MM.1S (cell line): ENCODE results near the gene MED27.

ENCODE experiments used
- DNase-seq: peaks from one replicate; pipeline ENCODE4 v3.0.0-alpha.2; 2015
- H2AFZ ChIP-seq: fragments of 300-600 bp; sonication (generic); 2 replicates; pipeline ENCODE4 v1.6.0; 2016; ENCODE audit warnings: antibody characterized with exemption, low read length
- H3F3A ChIP-seq: fragments of 300-600 bp; sonication (generic); 2 replicates; pipeline ENCODE4 v1.6.1; 2016; ENCODE audit warnings: mild to moderate bottlenecking, antibody characterized with exemption, low read length, moderate library complexity, mixed read lengths; ENCODE audit not compliant: insufficient read depth
- H3K27ac ChIP-seq: fragments of 300-600 bp; sonication (generic); 2 replicates; pipeline ENCODE4 v1.5.1; 2016; ENCODE audit warnings: mild to moderate bottlenecking, low read length
- H3K27me3 ChIP-seq: fragments of 300-600 bp; sonication (generic); replicated peaks from 2 replicates; pipeline ENCODE4 v1.6.0; 2016; ENCODE audit warnings: low read length; ENCODE audit not compliant: insufficient read depth
- H3K36me3 ChIP-seq: fragments of 300-600 bp; sonication (generic); replicated peaks from 2 replicates; pipeline ENCODE4 v1.6.1; 2016; ENCODE audit warnings: mild to moderate bottlenecking, low read length, mixed read lengths; ENCODE audit not compliant: insufficient read depth
- H3K4me1 ChIP-seq: fragments of 300-600 bp; sonication (generic); 2 replicates; pipeline ENCODE4 v1.6.1; 2016; ENCODE audit warnings: low read length, mixed read lengths
- H3K4me2 ChIP-seq: fragments of 300-600 bp; sonication (generic); 2 replicates; pipeline ENCODE4 v1.6.0; 2016; ENCODE audit warnings: low read depth, low read length
- H3K4me3 ChIP-seq: fragments of 300-600 bp; sonication (generic); 2 replicates; pipeline ENCODE4 v1.5.1; 2016; ENCODE audit warnings: low read length, mixed read lengths
- H3K79me2 ChIP-seq: fragments of 300-600 bp; sonication (generic); 2 replicates; pipeline ENCODE4 v1.6.1; 2016; ENCODE audit warnings: mixed run types, low read length, mixed read lengths
- H3K9ac ChIP-seq: fragments of 300-600 bp; sonication (generic); 2 replicates; pipeline ENCODE4 v1.6.1; 2016; ENCODE audit warnings: low read length, mixed read lengths
- H3K9me2 ChIP-seq: fragments of 300-600 bp; sonication (generic); replicated peaks from 2 replicates; pipeline ENCODE4 v1.6.1; 2016; ENCODE audit warnings: mild to moderate bottlenecking, low read length, mixed read lengths; ENCODE audit not compliant: insufficient read depth
- H3K9me3 ChIP-seq: fragments of 300-600 bp; sonication (generic); replicated peaks from 2 replicates; pipeline ENCODE4 v1.6.1; 2016; ENCODE audit warnings: mild to moderate bottlenecking, low read length, mixed read lengths; ENCODE audit not compliant: insufficient read depth
- H4K20me1 ChIP-seq: fragments of 300-600 bp; sonication (generic); 2 replicates; pipeline ENCODE4 v1.6.1; 2016; ENCODE audit warnings: mild to moderate bottlenecking, low read length, moderate library complexity, mixed read lengths; ENCODE audit not compliant: insufficient read depth
- EZH2 ChIP-seq: fragments of 300-600 bp; sonication (generic); optimal IDR thresholded peaks from 2 replicates; pipeline ENCODE3; 2017; ENCODE audit warnings: low read depth, mild to moderate bottlenecking, antibody characterized with exemption, low read length, mixed read lengths
- EZH2phosphoT487 ChIP-seq: fragments of 300-600 bp; sonication (generic); IDR thresholded peaks from 2 replicates; pipeline ENCODE4 v1.6.1; 2018; ENCODE audit warnings: antibody characterized with exemption, low read length
- TF ChIP-seq, protein P1 (sequence below): fragments of 300-600 bp; sonication (generic); IDR thresholded peaks from 2 replicates; pipeline ENCODE4 v1.5.1; 2016; ENCODE audit warnings: antibody characterized with exemption, low read length, mixed read lengths

Gene MED27

DNA sequence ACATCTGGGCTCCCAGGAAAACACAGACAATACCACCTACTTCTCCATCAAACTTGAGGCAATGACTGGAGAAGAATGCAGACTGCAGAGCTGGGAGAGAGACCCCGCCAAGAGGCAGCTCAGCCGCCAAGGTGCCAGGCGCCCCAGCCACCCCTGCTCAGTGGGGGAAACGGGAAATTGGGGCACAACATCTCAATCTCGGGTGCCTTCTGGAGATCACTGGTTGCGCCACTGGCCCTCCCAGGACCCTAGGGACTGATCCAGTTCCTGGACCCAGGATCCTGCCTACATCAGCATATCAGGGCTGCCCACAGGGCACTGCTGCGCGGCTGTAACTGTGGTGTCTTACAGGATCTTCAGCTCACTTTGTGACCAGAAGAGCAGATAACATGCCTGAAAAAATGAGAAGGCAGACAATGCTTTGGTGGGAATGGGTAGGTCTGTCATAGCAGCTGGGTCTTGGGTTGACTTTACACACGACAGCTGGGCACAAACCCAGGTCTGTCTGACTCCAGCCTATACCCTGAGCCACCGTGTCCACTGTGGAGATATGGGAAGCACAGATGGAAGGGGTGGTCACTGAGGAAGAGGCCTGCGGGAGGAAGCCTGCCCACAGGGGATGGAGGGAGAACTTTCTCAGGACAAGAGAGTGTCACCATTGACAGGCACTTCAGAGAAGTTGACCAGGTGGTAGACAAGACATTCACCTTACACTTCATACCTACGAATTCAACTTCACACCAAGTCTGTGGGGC, 204.6 kb downstream of the MED27 start:
- no peak for DNase-seq
- H3K4me2 ChIP-seq = no peak overlapping the region
- no peaks in the 10 kb centered on the region for H3F3A ChIP-seq
- no peaks in the 10 kb centered on the region for H3K27me3 ChIP-seq
- no peaks in the 10 kb centered on the region for H3K4me1 ChIP-seq
- no peaks in the 10 kb centered on the region for H4K20me1 ChIP-seq
- no peak overlapping the region for H3K27ac ChIP-seq
- H3K9me2 ChIP-seq = no peaks in the 10 kb centered on the region
- no peak overlapping the region for H2AFZ ChIP-seq
- H3K79me2 ChIP-seq = no peaks in the 10 kb centered on the region
- no peak overlapping the region for H3K4me3 ChIP-seq
- H3K36me3 ChIP-seq = no peaks in the 10 kb centered on the region
- no peaks in the 10 kb centered on the region for H3K9me3 ChIP-seq
- H3K9ac ChIP-seq = no peak overlapping the region
- TF ChIP-seq, protein P1, sequence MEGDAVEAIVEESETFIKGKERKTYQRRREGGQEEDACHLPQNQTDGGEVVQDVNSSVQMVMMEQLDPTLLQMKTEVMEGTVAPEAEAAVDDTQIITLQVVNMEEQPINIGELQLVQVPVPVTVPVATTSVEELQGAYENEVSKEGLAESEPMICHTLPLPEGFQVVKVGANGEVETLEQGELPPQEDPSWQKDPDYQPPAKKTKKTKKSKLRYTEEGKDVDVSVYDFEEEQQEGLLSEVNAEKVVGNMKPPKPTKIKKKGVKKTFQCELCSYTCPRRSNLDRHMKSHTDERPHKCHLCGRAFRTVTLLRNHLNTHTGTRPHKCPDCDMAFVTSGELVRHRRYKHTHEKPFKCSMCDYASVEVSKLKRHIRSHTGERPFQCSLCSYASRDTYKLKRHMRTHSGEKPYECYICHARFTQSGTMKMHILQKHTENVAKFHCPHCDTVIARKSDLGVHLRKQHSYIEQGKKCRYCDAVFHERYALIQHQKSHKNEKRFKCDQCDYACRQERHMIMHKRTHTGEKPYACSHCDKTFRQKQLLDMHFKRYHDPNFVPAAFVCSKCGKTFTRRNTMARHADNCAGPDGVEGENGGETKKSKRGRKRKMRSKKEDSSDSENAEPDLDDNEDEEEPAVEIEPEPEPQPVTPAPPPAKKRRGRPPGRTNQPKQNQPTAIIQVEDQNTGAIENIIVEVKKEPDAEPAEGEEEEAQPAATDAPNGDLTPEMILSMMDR = no peak
- TF ChIP-seq EZH2 (no peak), EZH2phosphoT487 (no peak)

DNA sequence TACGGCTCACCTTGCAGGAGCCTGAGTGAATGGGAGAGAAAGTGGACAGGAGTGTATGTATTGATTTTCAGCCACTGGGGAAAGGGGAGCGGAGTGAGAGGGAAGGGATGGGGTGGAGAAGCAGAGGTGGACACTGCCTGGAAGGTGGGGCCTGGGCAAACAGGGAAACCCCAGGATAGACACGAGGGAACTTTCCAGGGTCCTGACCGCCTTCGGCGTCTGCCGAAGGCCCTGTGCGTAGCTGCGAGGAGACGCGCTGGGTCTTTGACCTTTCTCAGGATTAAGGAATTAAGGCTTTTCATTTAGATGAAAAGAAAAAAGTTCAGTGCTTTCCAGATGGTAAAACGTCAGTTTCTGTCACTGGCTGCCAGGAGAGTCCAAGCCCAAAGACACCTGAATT, 205.2 kb downstream of the MED27 start:
- H3K9ac ChIP-seq = no peak overlapping the region
- H3K4me3 ChIP-seq = no peak overlapping the region
- no peaks in the 10 kb centered on the region for H3K9me2 ChIP-seq
- no peaks in the 10 kb centered on the region for H3K79me2 ChIP-seq
- no peaks in the 10 kb centered on the region for H3F3A ChIP-seq
- no peak for DNase-seq
- no peak overlapping the region for H3K27ac ChIP-seq
- no peak overlapping the region for H2AFZ ChIP-seq
- no peaks in the 10 kb centered on the region for H3K36me3 ChIP-seq
- no peaks in the 10 kb centered on the region for H3K9me3 ChIP-seq
- no peak overlapping the region for H3K4me2 ChIP-seq
- H4K20me1 ChIP-seq = no peaks in the 10 kb centered on the region
- TF ChIP-seq EZH2phosphoT487 = no peak
- TF ChIP-seq EZH2 = no peak
- TF ChIP-seq, protein P1 = no peak
- H3K27me3 ChIP-seq = no peaks in the 10 kb centered on the region
- H3K4me1 ChIP-seq = no peaks in the 10 kb centered on the region

DNA sequence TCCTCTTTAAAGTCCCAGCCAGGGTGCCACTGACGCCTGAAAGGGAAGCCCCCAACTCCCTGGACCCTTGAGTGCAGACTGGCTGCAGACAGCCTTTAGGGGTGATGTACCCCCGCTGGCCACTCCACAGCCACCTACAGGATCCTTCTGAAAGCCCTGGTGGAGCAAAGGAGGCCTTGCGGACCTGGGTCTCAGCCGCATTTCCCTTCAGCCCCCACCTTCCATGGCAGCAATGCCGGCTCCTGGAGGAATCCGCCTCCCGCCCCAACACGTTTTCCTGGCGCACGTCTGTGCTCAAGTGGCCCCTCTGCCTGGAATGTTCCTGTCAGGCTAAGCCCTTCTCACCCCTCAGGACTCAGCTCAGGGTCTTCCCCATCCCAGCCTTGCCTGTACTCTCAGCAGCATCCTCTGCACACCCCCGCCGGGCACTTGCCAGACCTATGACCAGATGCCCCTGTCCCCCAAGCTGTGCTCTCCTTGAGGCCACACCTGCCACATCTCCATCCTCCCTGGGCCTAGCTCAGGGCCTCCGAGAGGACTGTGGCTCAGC, 205.7 kb downstream of the MED27 start:
- Histone ChIP-seq H3K4me1 (no peaks in the 10 kb centered on the region), H3F3A (no peaks in the 10 kb centered on the region), H3K27me3 (no peaks in the 10 kb centered on the region), H3K4me3 (no peak overlapping the region), H3K4me2 (no peak overlapping the region), H3K9me3 (no peaks in the 10 kb centered on the region), H2AFZ (no peak overlapping the region), H3K36me3 (no peaks in the 10 kb centered on the region), H3K79me2 (no peaks in the 10 kb centered on the region), H3K27ac (no peak overlapping the region), H4K20me1 (no peaks in the 10 kb centered on the region), H3K9ac (no peak overlapping the region), H3K9me2 (no peaks in the 10 kb centered on the region)
- no peak for DNase-seq
- no peak for TF ChIP-seq EZH2
- TF ChIP-seq EZH2phosphoT487 = no peak
- TF ChIP-seq, protein P1 = no peak
